Naive thymus-derived CD4-positive, alpha-beta T cell (primary cell): ENCODE data around the gene AZU1. TPM values are rescaled to one million over a fixed set of nuclear protein-coding genes. Genes with fewer than 3 reads are reported as not detected.

Experiments used
- ATAC-seq: fragments of 150-1000 bp; cut with Tn5 transposase; 2 replicates; pipeline ENCODE4 v1.10.0; 2021; ENCODE audit warnings: mild to moderate bottlenecking, moderate library complexity
- CTCF ChIA-PET: fragments of 350-600 bp; sonication (Branson Sonifier 250); formaldehyde crosslinking; loops from one replicate; lab custom pipeline; 2021; ENCODE audit warnings: antibody characterized with exemption; lab: Charles Lee
- POLR2A ChIA-PET: fragments of 350-600 bp; sonication (Branson Sonifier 250); formaldehyde crosslinking; loops from one replicate; lab custom pipeline; 2021; ENCODE audit warnings: antibody characterized with exemption, inconsistent platforms; lab: Charles Lee
- DNase-seq, 9 donors: peaks; one replicate each; pipeline versions ENCODE4 v3.0.0 to v3.0.0-alpha.2; 2020 to 2022; ENCODE audit warnings: mixed read lengths in 1 of 9
- H3K27ac ChIP-seq: one replicate; pipeline ENCODE4 v1.7.0; 2013; ENCODE audit warnings: mild to moderate bottlenecking, low read depth, low read length, moderate library complexity
- H3K27me3 ChIP-seq, 2 donors: one replicate each; pipeline ENCODE4 v1.7.0; 2013; ENCODE audit warnings: low read length in 2 of 2, mild to moderate bottlenecking in 2 of 2, moderate library complexity in 2 of 2; ENCODE audit not compliant: control insufficient read depth in 2 of 2, insufficient read depth in 2 of 2
- H3K36me3 ChIP-seq, 3 experiments: 1 replicate in 2 of 3; 2 replicates in 1 of 3; pipeline ENCODE4 v1.7.0; 2013; ENCODE audit warnings: low read length in 3 of 3, mild to moderate bottlenecking in 3 of 3, moderate library complexity in 1 of 3; ENCODE audit not compliant: insufficient read depth in 3 of 3, control insufficient read depth in 2 of 3
- H3K4me1 ChIP-seq, 2 donors: one replicate each; pipeline ENCODE4 v1.7.0; 2013; ENCODE audit warnings: low read length in 2 of 2, mild to moderate bottlenecking in 2 of 2, moderate library complexity in 1 of 2; ENCODE audit not compliant: control insufficient read depth in 2 of 2, insufficient read depth in 2 of 2
- H3K4me3 ChIP-seq: 2 replicates; pipeline ENCODE4 v1.7.0; 2013; ENCODE audit warnings: mild to moderate bottlenecking, low read length
- H3K9me3 ChIP-seq, 3 experiments: 1 replicate in 2 of 3; 2 replicates in 1 of 3; pipeline ENCODE4 v1.7.0; 2013; ENCODE audit warnings: low read length in 3 of 3; ENCODE audit not compliant: control insufficient read depth in 2 of 3
- H3K27ac Mint-ChIP-seq, 9 donors: one replicate each; pipeline ENCODE4 v1.8.0; 2020 to 2022; ENCODE audit warnings: mixed read lengths in 9 of 9, mild to moderate bottlenecking in 8 of 9, moderate library complexity in 5 of 9, inconsistent platforms in 2 of 9
- H3K27me3 Mint-ChIP-seq, 5 donors: one replicate each; pipeline ENCODE4 v1.8.0; 2021 to 2022; ENCODE audit warnings: mixed read lengths in 5 of 5, mild to moderate bottlenecking in 1 of 5
- H3K36me3 Mint-ChIP-seq, 5 donors: one replicate each; pipeline ENCODE4 v1.8.0; 2020 to 2022; ENCODE audit warnings: mixed read lengths in 5 of 5, mild to moderate bottlenecking in 3 of 5, inconsistent platforms in 1 of 5
- H3K4me1 Mint-ChIP-seq, 7 donors: one replicate each; pipeline ENCODE4 v1.8.0; 2020 to 2022; ENCODE audit warnings: mixed read lengths in 7 of 7, mild to moderate bottlenecking in 3 of 7, inconsistent platforms in 1 of 7
- H3K4me3 Mint-ChIP-seq, 10 donors: one replicate each; pipeline ENCODE4 v1.8.0; 2020 to 2022; ENCODE audit warnings: mild to moderate bottlenecking in 10 of 10, mixed read lengths in 10 of 10, moderate library complexity in 6 of 10, inconsistent platforms in 2 of 10
- H3K9me3 Mint-ChIP-seq, 11 donors: one replicate each; pipeline ENCODE4 v1.8.0; 2020 to 2022; ENCODE audit warnings: mixed read lengths in 11 of 11, mild to moderate bottlenecking in 4 of 11, inconsistent platforms in 1 of 11, moderate library complexity in 1 of 11
- intact Hi-C, 2 donors: fragments of 100-400 bp; cut with micrococcal nuclease; formaldehyde crosslinking; loops; one replicate each; pipeline ENCODE4 v1.15.1; 2023
- polyA plus RNA-seq, 2 donors: library from polyadenylated mRNA; unstranded; fragments of 300-500 nt; fragmentation: Illumina TruSeq; gene quantifications; one replicate each; pipeline ENCODE4 v1.2.3, GENCODE V29; 2021
- total RNA-seq, 6 experiments: library from RNA in 5 of 6; stranded (reverse) in 5 of 6; gene quantifications; 1 replicate in 5 of 6; 2 replicates in 1 of 6; pipeline ENCODE4 v1.2.3 and lab custom pipeline; 2021 to 2026

The AZU1 gene
- total and polyA plus RNA-seq, 7 experiments from 2014 or later: 0.64 to 4.1 TPM; not detected in 5

GRCh38 chr19:784541-784940 lies 43.1 kb upstream of the AZU1 start:
- no peak for ATAC-seq
- Mint-ChIP-seq H3K36me3 (no peaks in the 10 kb centered on the region), H3K4me3 (no peak overlapping the region), H3K4me1 (peaks cover 0 to 7% (median 0%) of the 10 kb centered on the region in 7 donors), H3K27me3 (peaks cover 0 to 7% (median 0%) of the 10 kb centered on the region in 5 donors), H3K9me3 (no peaks in the 10 kb centered on the region), H3K27ac (no peak overlapping the region)
- Histone ChIP-seq H3K9me3 (no peaks in the 10 kb centered on the region), H3K27me3 (no peaks in the 10 kb centered on the region), H3K4me3 (no peak overlapping the region), H3K27ac (no peak overlapping the region), H3K36me3 (no peaks in the 10 kb centered on the region), H3K4me1 (no peaks in the 10 kb centered on the region)
- DNase-seq: no peak
- intact Hi-C loops: no loop called here
- ChIA-PET CTCF (interaction anchor here (0.6 kb wide), 3 partner anchors 79 to 273 kb away, joined by 3 to 4 read pairs (median 3); no protein-coding TSS in a partner anchor), POLR2A (interaction anchor here (0.5 kb wide), 1 partner anchor 58 kb away, joined by 4 read pairs; no protein-coding TSS in a partner anchor)

DNA sequence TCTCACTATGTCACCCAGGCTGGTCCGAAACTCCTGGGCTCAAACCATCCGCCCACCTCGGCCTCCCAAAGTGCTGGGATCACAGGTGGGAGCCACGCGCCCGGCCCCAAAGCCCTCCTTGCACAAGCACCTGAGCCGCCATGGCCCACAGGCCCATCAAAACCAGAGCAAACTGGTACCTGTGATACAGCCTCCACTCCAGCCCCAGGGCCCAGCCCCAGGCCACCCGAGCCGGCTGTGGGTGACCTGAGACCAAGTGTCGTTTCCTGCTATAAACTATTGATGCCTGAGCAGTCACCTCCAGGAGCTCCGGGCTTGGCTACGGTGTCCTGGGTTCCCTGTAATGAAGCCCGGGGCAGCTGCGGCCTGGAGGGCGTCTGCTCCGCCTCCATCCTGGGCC lies 40.1 kb upstream of the AZU1 start:
- Histone ChIP-seq H3K36me3 (no peaks in the 10 kb centered on the region), H3K27ac (no peak overlapping the region), H3K4me3 (no peak overlapping the region), H3K9me3 (no peaks in the 10 kb centered on the region), H3K4me1 (no peaks in the 10 kb centered on the region), H3K27me3 (no peaks in the 10 kb centered on the region)
- POLR2A ChIA-PET: interaction anchor here (0.7 kb wide), 1 partner anchor 14 kb away, joined by 3 read pairs; no protein-coding TSS in a partner anchor
- H3K4me3 Mint-ChIP-seq: no peak overlapping the region
- ATAC-seq: no peak
- no peaks in the 10 kb centered on the region for H3K9me3 Mint-ChIP-seq
- intact Hi-C loops: no loop called here
- H3K4me1 Mint-ChIP-seq: peaks cover 0 to 7% (median 0%) of the 10 kb centered on the region in 7 donors
- H3K27me3 Mint-ChIP-seq: peaks cover 0 to 11% (median 0%) of the 10 kb centered on the region in 5 donors
- no peak overlapping the region for H3K27ac Mint-ChIP-seq
- no peak for DNase-seq
- H3K36me3 Mint-ChIP-seq: no peaks in the 10 kb centered on the region
- CTCF ChIA-PET: no interaction called here

GRCh38 chr19:788686-788982 lies 39.0 kb upstream of the AZU1 start:
- peaks cover 0 to 7% (median 0%) of the 10 kb centered on the region in 7 donors for H3K4me1 Mint-ChIP-seq
- H3K9me3 Mint-ChIP-seq: no peaks in the 10 kb centered on the region
- Histone ChIP-seq H3K9me3 (no peaks in the 10 kb centered on the region), H3K27ac (no peak overlapping the region), H3K4me1 (no peaks in the 10 kb centered on the region), H3K4me3 (no peak overlapping the region), H3K27me3 (no peaks in the 10 kb centered on the region), H3K36me3 (no peaks in the 10 kb centered on the region)
- intact Hi-C loops: no loop called here
- H3K36me3 Mint-ChIP-seq: no peaks in the 10 kb centered on the region
- ChIA-PET POLR2A (no interaction called here), CTCF (no interaction called here)
- peak overlapping the region in 1 of 10 donors; percentile 25 for H3K4me3 Mint-ChIP-seq
- no peak for DNase-seq
- H3K27me3 Mint-ChIP-seq: peaks cover 0 to 11% (median 0%) of the 10 kb centered on the region in 5 donors
- peak overlapping the region in 2 of 9 donors; percentile 58 to 92 for H3K27ac Mint-ChIP-seq
- no peak for ATAC-seq

GRCh38 chr19:788983-789700 lies 38.5 kb upstream of the AZU1 start:
- H3K27ac ChIP-seq: no peak overlapping the region
- H3K27ac Mint-ChIP-seq: peak overlapping the region in 6 of 9 donors; percentile 1 to 92 (median 50)
- no peaks in the 10 kb centered on the region for H3K4me1 ChIP-seq
- peak; percentile 18 for ATAC-seq
- peak overlapping the region in 2 of 10 donors; percentile 25 to 42 for H3K4me3 Mint-ChIP-seq
- CTCF ChIA-PET: no interaction called here
- peaks cover 0 to 7% (median 0%) of the 10 kb centered on the region in 7 donors for H3K4me1 Mint-ChIP-seq
- no peaks in the 10 kb centered on the region for H3K36me3 ChIP-seq
- peaks cover 0 to 11% (median 0%) of the 10 kb centered on the region in 5 donors for H3K27me3 Mint-ChIP-seq
- no peaks in the 10 kb centered on the region for H3K9me3 Mint-ChIP-seq
- DNase-seq: no peak
- H3K36me3 Mint-ChIP-seq: no peaks in the 10 kb centered on the region
- no peak overlapping the region for H3K4me3 ChIP-seq
- POLR2A ChIA-PET: no interaction called here
- intact Hi-C loops: no loop called here
- no peaks in the 10 kb centered on the region for H3K27me3 ChIP-seq
- no peaks in the 10 kb centered on the region for H3K9me3 ChIP-seq

- H3K4me3 Mint-ChIP-seq: no peak overlapping the region
- POLR2A ChIA-PET: no interaction called here
Observed at GRCh38 chr19:789701-790060, 38.0 kb upstream of the AZU1 start.

DNA sequence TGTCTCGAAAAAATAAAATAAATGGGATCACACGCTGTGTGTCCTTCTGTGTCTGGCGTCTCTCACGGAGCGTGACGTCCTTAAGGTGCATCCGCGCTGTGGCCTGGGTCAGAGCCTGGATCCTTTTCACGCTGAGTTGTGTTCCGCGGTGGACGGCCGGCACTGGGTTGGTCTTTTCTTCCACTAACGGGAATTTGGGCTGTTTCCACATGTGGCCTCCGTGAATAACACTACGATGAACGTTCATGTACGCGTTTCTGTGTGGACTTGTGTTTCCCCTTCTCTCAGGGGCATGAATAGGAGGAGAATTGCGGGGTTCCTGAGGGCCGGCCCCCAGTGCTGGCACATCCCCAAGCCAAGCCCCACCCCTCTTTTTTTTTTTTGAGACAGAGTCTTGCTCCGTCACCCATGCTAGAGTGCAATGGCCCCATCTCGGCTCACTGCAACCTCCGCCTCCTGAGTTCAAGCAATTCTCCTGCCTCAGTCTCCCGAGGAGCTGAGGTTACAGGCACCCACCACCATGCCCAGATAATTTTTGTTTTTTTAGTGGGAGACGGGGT lies 36.5 kb upstream of the AZU1 start:
- Histone ChIP-seq H3K36me3 (no peaks in the 10 kb centered on the region), H3K27me3 (no peaks in the 10 kb centered on the region), H3K4me1 (peaks cover 0 to 1% of the 10 kb centered on the region in 2 donors), H3K4me3 (no peak overlapping the region), H3K9me3 (no peaks in the 10 kb centered on the region), H3K27ac (no peak overlapping the region)
- Mint-ChIP-seq H3K27me3 (peaks cover 0 to 11% (median 0%) of the 10 kb centered on the region in 5 donors), H3K27ac (no peak overlapping the region), H3K4me1 (peaks cover 0 to 7% (median 0%) of the 10 kb centered on the region in 7 donors), H3K9me3 (no peaks in the 10 kb centered on the region), H3K36me3 (no peaks in the 10 kb centered on the region), H3K4me3 (no peak overlapping the region)
- ChIA-PET POLR2A (no interaction called here), CTCF (no interaction called here)
- DNase-seq: no peak
- ATAC-seq: no peak
- intact Hi-C loops: loop anchor here in 1 of 2 donors (10.0 kb wide), 1 partner anchor 454 kb away; the partner anchor contains the start of genes ATP5F1D and MIDN

More at GRCh38 chr19:789701-790060, 38.0 kb upstream of the AZU1 start:
- no peaks in the 10 kb centered on the region for H3K9me3 ChIP-seq
- Mint-ChIP-seq H3K9me3 (no peaks in the 10 kb centered on the region), H3K4me1 (peaks cover 0 to 7% (median 0%) of the 10 kb centered on the region in 7 donors), H3K36me3 (no peaks in the 10 kb centered on the region), H3K27me3 (peaks cover 0 to 11% (median 0%) of the 10 kb centered on the region in 5 donors), H3K27ac (peak overlapping the region in 2 of 9 donors; percentile 20 to 41)
- H3K4me1 ChIP-seq: no peaks in the 10 kb centered on the region
- ATAC-seq (no peak), DNase-seq (no peak)
- no peaks in the 10 kb centered on the region for H3K36me3 ChIP-seq
- H3K4me3 ChIP-seq: no peak overlapping the region
- CTCF ChIA-PET: no interaction called here
- intact Hi-C loops: loop anchor here in 1 of 2 donors (10.0 kb wide), 1 partner anchor 455 kb away; the partner anchor contains the start of genes ATP5F1D and MIDN
- no peaks in the 10 kb centered on the region for H3K27me3 ChIP-seq
- no peak overlapping the region for H3K27ac ChIP-seq
